Loucy (cell line): ENCODE data around the gene APOBEC3H.

Experiments
- EZH2phosphoT487 ChIP-seq: fragments of 200-600 bp; IDR thresholded peaks from 2 replicates; pipeline ENCODE4 v1.6.1; 2018; ENCODE audit warnings: antibody characterized with exemption, mild to moderate bottlenecking, moderate library complexity, borderline replicate concordance
- TF ChIP-seq, protein P1 (sequence below): fragments of 200-600 bp; sonication (generic); conservative IDR thresholded peaks from 2 replicates; pipeline ENCODE4 v1.5.1; 2014; ENCODE audit warnings: mild to moderate bottlenecking, antibody characterized with exemption, low read length

- TF ChIP-seq, protein P1, sequence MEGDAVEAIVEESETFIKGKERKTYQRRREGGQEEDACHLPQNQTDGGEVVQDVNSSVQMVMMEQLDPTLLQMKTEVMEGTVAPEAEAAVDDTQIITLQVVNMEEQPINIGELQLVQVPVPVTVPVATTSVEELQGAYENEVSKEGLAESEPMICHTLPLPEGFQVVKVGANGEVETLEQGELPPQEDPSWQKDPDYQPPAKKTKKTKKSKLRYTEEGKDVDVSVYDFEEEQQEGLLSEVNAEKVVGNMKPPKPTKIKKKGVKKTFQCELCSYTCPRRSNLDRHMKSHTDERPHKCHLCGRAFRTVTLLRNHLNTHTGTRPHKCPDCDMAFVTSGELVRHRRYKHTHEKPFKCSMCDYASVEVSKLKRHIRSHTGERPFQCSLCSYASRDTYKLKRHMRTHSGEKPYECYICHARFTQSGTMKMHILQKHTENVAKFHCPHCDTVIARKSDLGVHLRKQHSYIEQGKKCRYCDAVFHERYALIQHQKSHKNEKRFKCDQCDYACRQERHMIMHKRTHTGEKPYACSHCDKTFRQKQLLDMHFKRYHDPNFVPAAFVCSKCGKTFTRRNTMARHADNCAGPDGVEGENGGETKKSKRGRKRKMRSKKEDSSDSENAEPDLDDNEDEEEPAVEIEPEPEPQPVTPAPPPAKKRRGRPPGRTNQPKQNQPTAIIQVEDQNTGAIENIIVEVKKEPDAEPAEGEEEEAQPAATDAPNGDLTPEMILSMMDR = peak; percentile 81
- no peak for TF ChIP-seq EZH2phosphoT487
These were observed 38.2 kb downstream of the APOBEC3H start for GRCh38 chr22:39135092-39135896.
